MM.1S (cell line): ENCODE data around the gene CD28.

Experiments used
- DNase-seq: peaks from one replicate; pipeline ENCODE4 v3.0.0-alpha.2; 2015
- H2AFZ ChIP-seq: fragments of 300-600 bp; sonication (generic); 2 replicates; pipeline ENCODE4 v1.6.0; 2016; ENCODE audit warnings: antibody characterized with exemption, low read length
- H3F3A ChIP-seq: fragments of 300-600 bp; sonication (generic); 2 replicates; pipeline ENCODE4 v1.6.1; 2016; ENCODE audit warnings: mild to moderate bottlenecking, antibody characterized with exemption, low read length, moderate library complexity, mixed read lengths; ENCODE audit not compliant: insufficient read depth
- H3K27ac ChIP-seq: fragments of 300-600 bp; sonication (generic); 2 replicates; pipeline ENCODE4 v1.5.1; 2016; ENCODE audit warnings: mild to moderate bottlenecking, low read length
- H3K27me3 ChIP-seq: fragments of 300-600 bp; sonication (generic); replicated peaks from 2 replicates; pipeline ENCODE4 v1.6.0; 2016; ENCODE audit warnings: low read length; ENCODE audit not compliant: insufficient read depth
- H3K36me3 ChIP-seq: fragments of 300-600 bp; sonication (generic); replicated peaks from 2 replicates; pipeline ENCODE4 v1.6.1; 2016; ENCODE audit warnings: mild to moderate bottlenecking, low read length, mixed read lengths; ENCODE audit not compliant: insufficient read depth
- H3K4me1 ChIP-seq: fragments of 300-600 bp; sonication (generic); 2 replicates; pipeline ENCODE4 v1.6.1; 2016; ENCODE audit warnings: low read length, mixed read lengths
- H3K4me2 ChIP-seq: fragments of 300-600 bp; sonication (generic); 2 replicates; pipeline ENCODE4 v1.6.0; 2016; ENCODE audit warnings: low read depth, low read length
- H3K4me3 ChIP-seq: fragments of 300-600 bp; sonication (generic); 2 replicates; pipeline ENCODE4 v1.5.1; 2016; ENCODE audit warnings: low read length, mixed read lengths
- H3K79me2 ChIP-seq: fragments of 300-600 bp; sonication (generic); 2 replicates; pipeline ENCODE4 v1.6.1; 2016; ENCODE audit warnings: mixed run types, low read length, mixed read lengths
- H3K9ac ChIP-seq: fragments of 300-600 bp; sonication (generic); 2 replicates; pipeline ENCODE4 v1.6.1; 2016; ENCODE audit warnings: low read length, mixed read lengths
- H3K9me2 ChIP-seq: fragments of 300-600 bp; sonication (generic); replicated peaks from 2 replicates; pipeline ENCODE4 v1.6.1; 2016; ENCODE audit warnings: mild to moderate bottlenecking, low read length, mixed read lengths; ENCODE audit not compliant: insufficient read depth
- H3K9me3 ChIP-seq: fragments of 300-600 bp; sonication (generic); replicated peaks from 2 replicates; pipeline ENCODE4 v1.6.1; 2016; ENCODE audit warnings: mild to moderate bottlenecking, low read length, mixed read lengths; ENCODE audit not compliant: insufficient read depth
- H4K20me1 ChIP-seq: fragments of 300-600 bp; sonication (generic); 2 replicates; pipeline ENCODE4 v1.6.1; 2016; ENCODE audit warnings: mild to moderate bottlenecking, low read length, moderate library complexity, mixed read lengths; ENCODE audit not compliant: insufficient read depth
- EZH2 ChIP-seq: fragments of 300-600 bp; sonication (generic); optimal IDR thresholded peaks from 2 replicates; pipeline ENCODE3; 2017; ENCODE audit warnings: low read depth, mild to moderate bottlenecking, antibody characterized with exemption, low read length, mixed read lengths
- EZH2phosphoT487 ChIP-seq: fragments of 300-600 bp; sonication (generic); IDR thresholded peaks from 2 replicates; pipeline ENCODE4 v1.6.1; 2018; ENCODE audit warnings: antibody characterized with exemption, low read length
- TF ChIP-seq, protein P1 (sequence below): fragments of 300-600 bp; sonication (generic); IDR thresholded peaks from 2 replicates; pipeline ENCODE4 v1.5.1; 2016; ENCODE audit warnings: antibody characterized with exemption, low read length, mixed read lengths

Gene CD28

GRCh38 chr2:203685789-203686420 is 20.5 kb upstream of the CD28 start:
- H3K4me3 ChIP-seq = no peak overlapping the region
- H3K27me3 ChIP-seq = no peaks in the 10 kb centered on the region
- peaks cover 28% of the 10 kb centered on the region for H3F3A ChIP-seq
- no peak overlapping the region for H3K27ac ChIP-seq
- H3K4me2 ChIP-seq = no peak overlapping the region
- no peaks in the 10 kb centered on the region for H3K9me2 ChIP-seq
- H3K9me3 ChIP-seq = no peaks in the 10 kb centered on the region
- no peak for TF ChIP-seq EZH2phosphoT487
- TF ChIP-seq, protein P1, sequence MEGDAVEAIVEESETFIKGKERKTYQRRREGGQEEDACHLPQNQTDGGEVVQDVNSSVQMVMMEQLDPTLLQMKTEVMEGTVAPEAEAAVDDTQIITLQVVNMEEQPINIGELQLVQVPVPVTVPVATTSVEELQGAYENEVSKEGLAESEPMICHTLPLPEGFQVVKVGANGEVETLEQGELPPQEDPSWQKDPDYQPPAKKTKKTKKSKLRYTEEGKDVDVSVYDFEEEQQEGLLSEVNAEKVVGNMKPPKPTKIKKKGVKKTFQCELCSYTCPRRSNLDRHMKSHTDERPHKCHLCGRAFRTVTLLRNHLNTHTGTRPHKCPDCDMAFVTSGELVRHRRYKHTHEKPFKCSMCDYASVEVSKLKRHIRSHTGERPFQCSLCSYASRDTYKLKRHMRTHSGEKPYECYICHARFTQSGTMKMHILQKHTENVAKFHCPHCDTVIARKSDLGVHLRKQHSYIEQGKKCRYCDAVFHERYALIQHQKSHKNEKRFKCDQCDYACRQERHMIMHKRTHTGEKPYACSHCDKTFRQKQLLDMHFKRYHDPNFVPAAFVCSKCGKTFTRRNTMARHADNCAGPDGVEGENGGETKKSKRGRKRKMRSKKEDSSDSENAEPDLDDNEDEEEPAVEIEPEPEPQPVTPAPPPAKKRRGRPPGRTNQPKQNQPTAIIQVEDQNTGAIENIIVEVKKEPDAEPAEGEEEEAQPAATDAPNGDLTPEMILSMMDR = no peak
- TF ChIP-seq EZH2 = no peak
- H2AFZ ChIP-seq = no peak overlapping the region
- H3K36me3 ChIP-seq = no peaks in the 10 kb centered on the region
- peaks cover 75% of the 10 kb centered on the region for H3K4me1 ChIP-seq
- H4K20me1 ChIP-seq = no peaks in the 10 kb centered on the region
- DNase-seq = no peak
- no peaks in the 10 kb centered on the region for H3K79me2 ChIP-seq
- no peak overlapping the region for H3K9ac ChIP-seq

- Histone ChIP-seq H3K9me3 (no peaks in the 10 kb centered on the region), H3K4me2 (no peak overlapping the region), H3K36me3 (no peaks in the 10 kb centered on the region), H3K4me3 (no peak overlapping the region), H3F3A (peaks cover 29% of the 10 kb centered on the region), H3K9ac (no peak overlapping the region), H3K4me1 (peaks cover 77% of the 10 kb centered on the region), H3K27me3 (no peaks in the 10 kb centered on the region), H3K27ac (no peak overlapping the region), H4K20me1 (no peaks in the 10 kb centered on the region), H3K79me2 (no peaks in the 10 kb centered on the region), H2AFZ (no peak overlapping the region), H3K9me2 (no peaks in the 10 kb centered on the region; the same call in 1 of the 2 replicates)
- DNase-seq = no peak
- TF ChIP-seq, protein P1 = no peak
- no peak for TF ChIP-seq EZH2
- TF ChIP-seq EZH2phosphoT487 = no peak
Observed at GRCh38 chr2:203687165-203687564, 19.3 kb upstream of the CD28 start.

DNA sequence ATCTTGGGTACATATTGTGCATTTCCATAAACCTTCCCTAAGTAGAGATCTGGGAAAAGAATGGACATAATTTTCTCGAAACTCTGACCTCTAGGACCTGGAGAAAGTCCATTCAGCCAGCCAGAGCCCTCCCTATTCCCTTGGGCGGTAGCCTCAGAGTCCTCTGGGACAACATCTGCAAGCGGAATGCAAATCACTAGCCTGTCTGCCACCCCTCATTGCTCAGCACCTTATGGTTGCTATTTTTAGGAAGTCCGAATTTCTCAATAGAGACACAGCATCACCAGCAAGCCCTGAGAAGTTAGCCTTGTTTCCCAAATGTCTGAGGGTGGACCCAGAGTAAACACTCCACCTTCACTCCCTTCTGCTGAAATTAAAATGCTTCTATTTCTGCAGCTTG is 17.6 kb upstream of the CD28 start:
- TF ChIP-seq, protein P1 = no peak
- TF ChIP-seq EZH2phosphoT487 = no peak
- no peak for TF ChIP-seq EZH2
- Histone ChIP-seq H3K36me3 (no peaks in the 10 kb centered on the region), H3K4me2 (peak overlapping the region; percentile 80), H3K27ac (peak overlapping the region; percentile 88), H4K20me1 (no peaks in the 10 kb centered on the region), H3F3A (peaks cover 29% of the 10 kb centered on the region), H2AFZ (0 out of 2 replicates have a peak overlapping the region, but pooled peaks have one; percentile 8), H3K9me2 (no peaks in the 10 kb centered on the region; the same call in 1 of the 2 replicates), H3K9me3 (no peaks in the 10 kb centered on the region), H3K79me2 (no peaks in the 10 kb centered on the region), H3K4me3 (peak overlapping the region; percentile 34), H3K27me3 (no peaks in the 10 kb centered on the region), H3K4me1 (peaks cover 75% of the 10 kb centered on the region), H3K9ac (peak overlapping the region; percentile 59)
- peak; percentile 81 for DNase-seq
